HG03378 (cell line): ENCODE data around the gene ESYT2.
A peak's percentile ranks its signal among the peaks of the same experiment; 100 is the strongest.
"Not testable (repeated sequence)": the region's sequence is repeated elsewhere in the genome, so short reads cannot be mapped to it uniquely, and the experiment has no call there.

Experiments
- ATAC-seq: cut with Tn5 transposase; IDR thresholded peaks from one replicate; pipeline ENCODE4 v1.9.1; 2021; ENCODE audit warnings: mild to moderate bottlenecking, moderate library complexity; ENCODE audit not compliant: unreplicated experiment

Gene ESYT2

DNA sequence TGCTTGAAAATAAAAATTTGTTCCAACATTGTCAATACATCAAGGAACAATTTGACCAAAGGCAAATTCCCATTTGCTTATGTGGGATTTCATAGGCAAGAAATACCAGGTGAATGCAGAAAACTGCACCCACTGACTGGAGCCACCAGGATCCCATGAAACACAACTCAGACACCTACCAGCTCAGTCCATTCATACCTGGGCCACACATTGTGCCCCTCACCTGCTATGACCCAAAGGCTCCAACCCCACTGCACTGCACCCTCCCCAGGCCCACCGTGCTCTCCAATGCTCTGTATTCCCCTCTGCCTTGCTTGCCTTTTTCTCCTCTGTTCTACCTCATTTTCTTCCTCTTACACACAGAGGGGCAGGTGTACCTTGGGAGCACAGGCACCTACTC is 130.0 kb downstream of the ESYT2 start:
- no peak for ATAC-seq

DNA sequence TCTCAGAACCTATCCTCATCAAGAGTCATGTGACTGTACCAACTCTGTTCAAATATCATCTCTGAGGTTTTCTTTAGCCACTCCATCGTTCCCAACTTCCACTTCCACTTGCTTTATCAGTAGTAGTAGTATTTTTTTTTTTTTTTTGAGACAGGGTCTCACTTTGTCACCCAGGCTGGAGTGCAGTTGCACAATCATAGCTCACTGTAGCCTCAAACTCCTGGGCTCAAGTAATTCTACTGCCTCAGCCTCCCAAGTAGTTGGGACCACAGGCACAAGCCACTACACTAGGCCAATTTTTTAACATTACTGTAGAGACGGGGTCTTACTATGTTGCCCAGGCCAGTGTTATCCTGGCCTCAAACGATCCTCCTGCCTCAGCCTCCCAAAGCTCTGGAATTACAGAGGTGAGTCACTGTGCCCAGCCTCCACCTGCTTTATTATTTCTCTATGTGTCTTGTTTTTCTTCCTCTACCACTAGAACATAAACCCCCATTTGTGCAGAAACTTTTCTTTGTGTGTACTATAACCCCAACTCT is 130.6 kb downstream of the ESYT2 start:
- ATAC-seq = no peak

DNA sequence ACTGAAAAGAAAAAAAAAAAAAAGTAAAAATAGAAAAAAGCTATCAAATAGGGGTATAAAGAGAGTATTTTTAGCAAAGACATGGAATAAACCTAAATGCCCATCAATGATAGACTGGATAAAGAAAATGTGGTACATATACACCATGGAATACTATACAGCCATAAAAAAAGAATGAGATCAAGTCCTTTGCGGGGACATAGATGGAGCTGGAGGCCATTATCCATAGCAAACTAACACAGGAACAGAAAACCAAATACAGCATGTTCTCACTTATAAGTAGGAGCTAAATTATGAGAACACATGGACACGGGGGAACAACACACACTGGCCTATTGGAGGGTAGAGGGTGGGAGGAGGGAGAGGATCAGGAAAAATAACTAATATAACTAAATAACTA is 131.7 kb downstream of the ESYT2 start:
- not testable (repeated sequence) for ATAC-seq

DNA sequence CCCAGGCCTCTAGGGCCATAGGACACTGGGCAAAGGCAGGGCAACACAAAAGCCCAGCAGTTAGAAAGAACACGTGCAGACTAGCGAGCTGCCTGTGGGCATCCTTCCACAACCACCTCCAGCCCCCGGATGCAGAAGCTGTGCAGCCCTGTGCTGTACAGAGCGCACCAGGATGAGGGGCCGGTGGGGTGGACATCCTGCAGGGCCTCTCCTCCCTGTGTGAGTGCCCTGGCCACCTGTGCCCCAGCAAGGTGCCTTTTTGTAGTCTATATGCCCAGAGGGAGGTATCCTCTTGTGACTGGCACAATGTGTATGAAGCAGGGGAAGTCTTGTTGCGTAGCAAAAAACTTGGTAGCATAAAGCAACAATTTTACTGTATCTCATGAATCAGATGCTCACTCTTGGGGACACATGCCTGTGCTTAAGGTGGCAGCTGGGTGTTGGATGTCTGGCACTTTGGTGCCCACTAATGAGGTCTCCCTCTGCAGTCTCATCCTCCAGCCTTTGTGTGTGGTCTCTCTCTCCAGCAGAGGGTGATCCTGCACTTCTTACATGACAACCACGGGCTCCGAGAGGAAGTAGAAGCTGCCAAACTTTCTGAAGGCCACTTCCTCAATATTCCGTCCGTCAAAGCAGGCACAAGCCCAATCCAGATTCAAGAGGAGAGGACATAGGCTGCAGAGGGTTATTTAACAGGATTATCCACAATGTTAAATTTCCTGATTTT is 133.4 kb downstream of the ESYT2 start:
- ATAC-seq = peak; percentile 82

DNA sequence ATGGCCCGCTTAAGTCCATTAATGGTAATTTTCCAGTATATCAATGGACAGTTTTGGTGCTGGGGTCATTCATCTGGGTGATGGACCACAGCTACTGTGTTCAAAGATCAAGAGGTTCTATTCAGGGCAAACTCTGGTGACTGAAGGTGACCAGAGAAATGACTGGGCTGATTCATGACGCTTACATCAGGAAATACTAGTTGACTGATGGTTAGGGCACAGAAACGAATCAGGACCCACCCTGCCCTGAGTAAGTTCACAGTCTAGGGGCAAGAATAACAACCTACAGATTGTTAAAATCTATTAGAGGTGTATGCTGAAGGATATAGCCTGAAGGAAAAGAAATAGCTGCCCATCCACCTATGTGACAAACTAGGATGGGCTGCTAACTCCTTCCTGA is 134.3 kb downstream of the ESYT2 start:
- ATAC-seq = no peak

DNA sequence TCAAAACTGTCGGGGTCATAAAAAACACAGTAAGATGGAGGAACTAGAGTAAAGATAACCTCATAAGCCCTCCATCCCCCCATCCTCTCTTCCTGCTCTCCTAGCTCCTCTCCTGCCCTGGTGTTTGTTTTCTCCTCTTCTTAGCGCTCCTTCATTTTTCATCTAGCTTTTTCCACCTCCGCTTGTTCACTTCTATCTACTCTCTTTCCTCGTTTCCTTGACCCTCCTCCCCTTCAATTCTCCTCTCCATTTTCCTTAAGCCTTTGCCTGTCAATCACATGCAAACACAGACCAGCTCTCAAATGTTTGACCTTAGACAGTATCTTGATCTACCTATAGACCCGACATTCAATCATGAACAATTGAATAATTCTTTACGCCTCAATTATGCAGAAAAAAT is 134.7 kb downstream of the ESYT2 start:
- no peak for ATAC-seq

DNA sequence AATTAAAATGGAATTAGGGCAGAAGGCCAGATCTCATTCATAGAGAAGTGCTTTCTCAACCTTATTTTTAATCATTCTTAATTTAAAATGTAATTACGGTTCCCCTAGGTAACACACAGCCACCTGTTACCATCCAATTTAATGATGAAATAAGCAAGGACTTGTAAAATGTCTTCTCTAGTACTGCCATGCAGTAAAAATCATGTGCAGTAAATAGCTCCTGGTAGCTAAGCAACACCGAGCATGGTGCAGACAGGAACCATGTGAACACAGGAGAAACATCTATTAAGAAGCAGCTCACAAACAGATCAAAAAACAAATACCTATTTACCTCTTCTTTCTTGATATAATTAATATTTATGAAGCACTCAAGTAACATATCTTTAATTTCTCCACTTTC is 139.8 kb downstream of the ESYT2 start:
- ATAC-seq = no peak

DNA sequence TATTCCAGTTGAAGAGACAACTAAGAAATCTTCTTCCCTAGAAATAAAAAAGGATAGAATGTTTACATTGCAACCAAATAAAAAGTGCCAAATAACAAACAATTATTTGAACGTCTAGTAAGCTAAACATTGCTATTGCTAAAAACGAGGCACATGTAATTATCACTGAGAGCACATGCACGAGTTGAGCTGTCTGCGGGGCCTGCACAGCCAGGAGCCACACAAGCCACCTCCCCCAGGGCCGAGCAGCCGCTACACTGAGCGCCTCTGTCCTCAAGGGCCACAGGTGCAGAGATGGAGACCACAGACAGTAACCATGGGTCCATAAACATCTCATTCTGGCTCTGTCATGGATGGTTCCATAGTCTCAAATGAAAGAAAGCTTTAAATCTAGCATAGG is 141.9 kb downstream of the ESYT2 start:
- ATAC-seq = no peak

DNA sequence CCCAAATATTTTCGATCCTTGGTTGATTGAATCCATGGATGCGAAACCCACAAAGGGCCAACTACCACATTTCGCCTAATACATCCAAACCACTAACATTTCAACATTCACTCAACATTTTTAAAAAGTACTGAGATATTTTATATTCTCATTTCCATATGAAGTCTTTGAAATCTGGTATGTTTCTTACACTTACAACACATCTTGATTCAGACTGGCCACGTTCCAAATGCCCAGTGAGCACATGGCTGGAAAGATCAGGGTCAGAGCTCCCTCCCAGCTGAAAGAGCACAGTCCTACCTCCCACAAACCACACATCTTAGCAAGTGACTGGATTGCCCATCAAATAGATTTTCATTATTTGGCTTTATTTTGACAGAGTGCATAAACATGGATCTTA is 143.6 kb downstream of the ESYT2 start:
- ATAC-seq = no peak

DNA sequence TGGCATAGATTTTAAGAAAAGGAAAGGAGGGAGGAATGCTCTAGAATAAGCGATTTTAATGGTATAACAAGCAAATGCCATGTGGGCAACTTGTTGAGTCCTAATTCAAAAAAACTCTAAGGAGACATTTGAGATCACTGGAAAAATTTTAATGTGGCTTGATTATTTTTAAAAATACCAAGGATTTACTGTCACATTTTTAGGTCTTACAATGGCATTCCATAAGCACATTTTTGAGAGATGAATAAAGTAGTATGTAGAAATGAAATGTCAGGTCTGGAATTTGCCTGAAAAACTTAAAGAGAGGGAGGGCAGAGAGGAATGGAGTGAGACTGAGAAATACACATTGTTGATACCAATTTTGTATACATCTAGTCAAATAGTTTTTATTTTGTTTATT is 145.0 kb downstream of the ESYT2 start:
- ATAC-seq = no peak

DNA sequence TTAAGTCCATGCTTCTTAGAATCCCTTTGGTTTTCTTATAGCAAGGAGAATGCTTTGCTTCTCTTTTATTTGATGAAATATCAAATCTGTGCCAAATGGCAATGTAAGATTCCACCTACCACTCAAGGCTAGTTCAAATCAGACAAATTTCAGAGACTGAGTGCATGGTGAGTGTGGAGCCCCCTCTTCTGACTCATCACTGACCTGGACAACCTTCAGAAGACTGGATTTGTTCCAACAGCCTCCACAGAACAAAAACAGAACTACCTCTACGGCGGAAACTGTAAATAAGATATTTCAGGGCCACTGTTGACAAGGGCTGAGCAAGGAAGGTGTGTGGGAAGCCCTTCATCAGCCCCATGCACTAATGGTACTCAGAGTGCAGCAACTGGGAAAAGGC is 145.8 kb downstream of the ESYT2 start:
- ATAC-seq = no peak

DNA sequence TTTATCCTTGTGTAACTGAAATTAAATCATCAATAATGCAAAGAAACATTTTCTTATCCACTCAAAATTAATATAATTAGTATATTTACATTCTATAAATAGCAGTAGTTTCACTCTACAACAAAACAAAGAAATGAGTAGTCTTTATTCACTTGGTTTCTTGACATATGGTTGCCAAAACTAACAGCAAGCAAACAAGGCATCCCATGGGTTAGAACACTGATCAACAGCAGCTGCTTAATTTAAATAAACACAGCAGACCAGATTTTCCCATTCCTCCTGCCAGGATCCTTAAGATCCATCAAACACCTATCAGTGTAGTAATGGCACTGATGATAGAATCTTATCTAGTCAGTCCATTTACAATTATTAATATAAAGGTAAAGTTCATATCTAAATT is 146.9 kb downstream of the ESYT2 start:
- ATAC-seq = no peak
